Osteoblast (primary cell): Measurements from ENCODE around the gene GAPT. TPM values are rescaled to one million over a fixed set of nuclear protein-coding genes. Genes with fewer than 3 reads are reported as not detected.

Experiments used
- DNase-seq: peaks from one replicate; pipeline ENCODE4 v3.0.0; 2011; ENCODE audit warnings: low spot score, mixed read lengths; ENCODE audit not compliant: insufficient read length; ENCODE audit errors: missing footprints
- H2AFZ ChIP-seq: 2 replicates; pipeline ENCODE4 v1.6.0; 2011; ENCODE audit warnings: mild to moderate bottlenecking, low read length
- H3K27ac ChIP-seq: 2 replicates; pipeline ENCODE4 v1.5.1; 2011; ENCODE audit warnings: mild to moderate bottlenecking, low read depth, low read length, moderate library complexity
- H3K27me3 ChIP-seq: 2 replicates; pipeline ENCODE4 v1.6.0; 2012; ENCODE audit warnings: mild to moderate bottlenecking, control low read depth, inconsistent platforms, low read length, moderate library complexity; ENCODE audit not compliant: insufficient read depth
- H3K36me3 ChIP-seq: 2 replicates; pipeline ENCODE4 v1.5.1; 2011; ENCODE audit warnings: mild to moderate bottlenecking, low read length, control low read depth, moderate library complexity; ENCODE audit not compliant: insufficient read depth
- H3K4me1 ChIP-seq: 2 replicates; pipeline ENCODE4 v1.5.1; 2011; ENCODE audit warnings: mild to moderate bottlenecking, low read length, control low read depth, moderate library complexity; ENCODE audit not compliant: insufficient read depth
- H3K4me2 ChIP-seq: 2 replicates; pipeline ENCODE4 v1.6.0; 2011; ENCODE audit warnings: mild to moderate bottlenecking, low read length; ENCODE audit not compliant: insufficient read depth
- H3K4me3 ChIP-seq: fragments of 200-600 bp; sonication (generic); 3 replicates; pipeline ENCODE4 v1.5.1; 2012; ENCODE audit warnings: mild to moderate bottlenecking, low read length, inconsistent platforms; ENCODE audit not compliant: insufficient read depth
- H3K79me2 ChIP-seq: 2 replicates; pipeline ENCODE4 v1.6.0; 2012; ENCODE audit warnings: mild to moderate bottlenecking, low read length, control low read depth, inconsistent platforms; ENCODE audit not compliant: insufficient read depth
- H3K9me3 ChIP-seq: 2 replicates; pipeline ENCODE4 v1.5.1; 2011; ENCODE audit warnings: low read depth, low read length, control low read depth
- H4K20me1 ChIP-seq: 2 replicates; pipeline ENCODE4 v1.6.0; 2012; ENCODE audit warnings: mild to moderate bottlenecking, low read length, control low read depth; ENCODE audit not compliant: insufficient read depth
- total RNA-seq: library from RNA; depleted of rRNA; stranded (reverse); fragments of >200 nt; gene quantifications from 2 replicates; pipeline ENCODE4 v1.2.3, GENCODE V29; 2012
- TF ChIP-seq, protein P1 (sequence below): IDR thresholded peaks from 2 replicates; pipeline ENCODE4 v1.5.1; 2011; ENCODE audit warnings: mild to moderate bottlenecking, low read depth, low read length, moderate library complexity; ENCODE audit errors: extremely low read depth

GAPT gene
- total RNA-seq, 1 donor = not detected

DNA sequence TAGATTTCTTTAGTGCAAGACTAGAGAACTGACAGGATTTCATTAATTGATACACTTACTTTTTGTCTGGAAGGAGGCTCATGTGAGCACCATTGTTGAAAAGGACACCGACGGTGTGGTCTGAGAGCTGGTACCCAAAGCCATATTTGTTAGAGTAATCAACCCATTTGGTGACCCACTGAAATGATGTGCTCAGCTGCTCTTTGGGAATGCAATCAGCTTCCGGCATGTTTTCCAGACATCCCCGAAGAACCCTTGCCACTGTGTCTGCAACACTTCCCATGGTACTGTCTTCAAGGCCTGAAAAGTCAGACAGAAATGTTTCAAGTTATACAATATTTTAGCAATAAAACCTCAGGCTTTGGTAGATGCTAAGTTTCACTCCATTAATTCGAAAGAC, 35.8 kb upstream of the GAPT start:
- H3K4me2 ChIP-seq = peak overlapping the region; percentile 75
- H3K27ac ChIP-seq = peak overlapping the region; percentile 87
- H3K36me3 ChIP-seq = peaks cover 65% of the 10 kb centered on the region
- H3K4me3 ChIP-seq = peak overlapping the region; percentile 87
- TF ChIP-seq, protein P1, sequence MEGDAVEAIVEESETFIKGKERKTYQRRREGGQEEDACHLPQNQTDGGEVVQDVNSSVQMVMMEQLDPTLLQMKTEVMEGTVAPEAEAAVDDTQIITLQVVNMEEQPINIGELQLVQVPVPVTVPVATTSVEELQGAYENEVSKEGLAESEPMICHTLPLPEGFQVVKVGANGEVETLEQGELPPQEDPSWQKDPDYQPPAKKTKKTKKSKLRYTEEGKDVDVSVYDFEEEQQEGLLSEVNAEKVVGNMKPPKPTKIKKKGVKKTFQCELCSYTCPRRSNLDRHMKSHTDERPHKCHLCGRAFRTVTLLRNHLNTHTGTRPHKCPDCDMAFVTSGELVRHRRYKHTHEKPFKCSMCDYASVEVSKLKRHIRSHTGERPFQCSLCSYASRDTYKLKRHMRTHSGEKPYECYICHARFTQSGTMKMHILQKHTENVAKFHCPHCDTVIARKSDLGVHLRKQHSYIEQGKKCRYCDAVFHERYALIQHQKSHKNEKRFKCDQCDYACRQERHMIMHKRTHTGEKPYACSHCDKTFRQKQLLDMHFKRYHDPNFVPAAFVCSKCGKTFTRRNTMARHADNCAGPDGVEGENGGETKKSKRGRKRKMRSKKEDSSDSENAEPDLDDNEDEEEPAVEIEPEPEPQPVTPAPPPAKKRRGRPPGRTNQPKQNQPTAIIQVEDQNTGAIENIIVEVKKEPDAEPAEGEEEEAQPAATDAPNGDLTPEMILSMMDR = no peak
- H2AFZ ChIP-seq = no peak overlapping the region
- H3K27me3 ChIP-seq = no peaks in the 10 kb centered on the region
- H3K4me1 ChIP-seq = peaks cover 40% of the 10 kb centered on the region
- peaks cover 45% of the 10 kb centered on the region for H3K79me2 ChIP-seq
- no peaks in the 10 kb centered on the region for H3K9me3 ChIP-seq
- peaks cover 47% of the 10 kb centered on the region for H4K20me1 ChIP-seq
- DNase-seq = no peak

DNA sequence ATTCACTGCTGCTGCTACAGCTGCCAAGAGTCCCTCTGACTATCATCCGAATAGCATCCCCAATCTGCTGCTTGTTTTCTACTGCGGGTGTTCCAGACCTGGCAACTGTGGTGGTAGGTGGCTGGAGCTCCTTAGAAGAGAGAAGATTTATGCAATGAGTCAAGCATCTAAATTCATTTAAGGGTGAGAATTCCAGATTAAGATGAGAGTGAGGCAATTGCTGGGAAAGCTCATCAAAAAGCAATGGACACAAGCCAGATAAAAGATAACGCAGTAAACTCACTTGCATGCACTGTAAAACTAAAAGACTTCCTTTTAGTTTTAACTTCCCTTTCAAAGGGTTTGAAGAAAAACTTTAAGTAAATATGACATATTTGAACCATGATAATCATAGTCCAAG, 35.2 kb upstream of the GAPT start:
- H3K36me3 ChIP-seq = peaks cover 65% of the 10 kb centered on the region
- peak overlapping the region; percentile 75 for H3K4me2 ChIP-seq
- H3K27me3 ChIP-seq = no peaks in the 10 kb centered on the region
- no peak overlapping the region for H2AFZ ChIP-seq
- peak overlapping the region; percentile 87 for H3K4me3 ChIP-seq
- no peak for DNase-seq
- peaks cover 38% of the 10 kb centered on the region for H3K4me1 ChIP-seq
- H3K79me2 ChIP-seq = peaks cover 45% of the 10 kb centered on the region
- H3K27ac ChIP-seq = peak overlapping the region; percentile 87
- H4K20me1 ChIP-seq = peaks cover 47% of the 10 kb centered on the region
- H3K9me3 ChIP-seq = no peaks in the 10 kb centered on the region
- TF ChIP-seq, protein P1 = no peak

DNA sequence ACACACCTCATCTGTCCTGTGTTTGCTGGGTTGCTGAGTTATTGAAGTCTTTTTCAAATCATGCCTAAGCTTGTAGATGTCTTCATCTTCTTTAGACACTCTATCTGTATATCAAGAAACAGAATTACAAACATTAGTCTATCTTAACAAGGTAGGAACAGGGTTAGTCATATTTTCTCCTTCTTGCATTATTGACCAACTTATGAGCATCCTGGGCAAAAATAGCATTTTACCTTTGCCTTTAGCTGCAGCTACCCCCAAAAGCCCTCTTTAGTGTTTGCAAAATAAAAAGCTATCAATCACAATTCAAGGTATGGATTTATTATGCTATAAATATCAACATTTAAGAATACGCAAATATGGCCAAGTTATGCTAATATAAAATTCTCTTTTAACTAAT, 34.7 kb upstream of the GAPT start:
- Histone ChIP-seq H3K27me3 (no peaks in the 10 kb centered on the region), H2AFZ (no peak overlapping the region), H3K9me3 (no peaks in the 10 kb centered on the region), H3K36me3 (peaks cover 65% of the 10 kb centered on the region), H3K4me2 (peak overlapping the region; percentile 75), H3K27ac (peak overlapping the region; percentile 87), H3K79me2 (peaks cover 45% of the 10 kb centered on the region), H4K20me1 (peaks cover 47% of the 10 kb centered on the region), H3K4me3 (peak overlapping the region; percentile 87), H3K4me1 (peaks cover 38% of the 10 kb centered on the region)
- DNase-seq = no peak
- TF ChIP-seq, protein P1 = no peak

DNA sequence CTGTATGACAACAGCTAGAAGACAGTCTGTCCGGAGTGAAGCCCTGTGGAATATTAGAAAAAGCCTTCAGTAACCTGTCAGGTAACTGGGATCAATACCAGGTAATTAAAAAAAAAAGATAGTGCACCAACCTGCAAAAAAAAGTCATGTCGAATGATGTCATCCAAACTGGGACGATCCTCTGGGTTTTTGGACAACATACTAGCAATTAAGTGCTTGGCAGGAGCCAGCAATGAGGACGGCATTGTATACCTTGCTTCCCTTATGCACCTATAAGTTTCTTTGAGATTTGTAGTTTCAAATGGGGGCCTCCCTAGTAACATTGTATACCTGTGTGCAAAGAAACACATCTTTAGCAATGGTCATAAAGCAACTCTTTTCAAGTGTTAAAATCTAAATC, 34.2 kb upstream of the GAPT start:
- Histone ChIP-seq H3K4me2 (peak overlapping the region; percentile 75), H3K4me1 (peaks cover 39% of the 10 kb centered on the region), H3K79me2 (peaks cover 45% of the 10 kb centered on the region), H3K4me3 (peak overlapping the region; percentile 87), H3K9me3 (no peaks in the 10 kb centered on the region), H2AFZ (no peak overlapping the region), H3K27me3 (no peaks in the 10 kb centered on the region), H3K36me3 (peaks cover 65% of the 10 kb centered on the region), H3K27ac (peak overlapping the region; percentile 87), H4K20me1 (peaks cover 47% of the 10 kb centered on the region)
- TF ChIP-seq, protein P1 = no peak
- DNase-seq = no peak
